HG02938 (cell line): Measurements from ENCODE around the gene RIPK1.

ENCODE experiments used
- ATAC-seq: cut with Tn5 transposase; IDR thresholded peaks from one replicate; pipeline ENCODE4 v1.9.1; 2021; ENCODE audit warnings: mild to moderate bottlenecking, moderate library complexity; ENCODE audit not compliant: unreplicated experiment

The RIPK1 gene

GRCh38 chr6:3159805-3160781, 91.8 kb downstream of the RIPK1 start:
- no peak for ATAC-seq

GRCh38 chr6:3162067-3162497, 93.8 kb downstream of the RIPK1 start:
- no peak for ATAC-seq

- ATAC-seq = peak; percentile 43
Measured at GRCh38 chr6:3162565-3163247, 94.4 kb downstream of the RIPK1 start.

- no peak for ATAC-seq
Measured at GRCh38 chr6:3163248-3163594, 94.9 kb downstream of the RIPK1 start.

- no peak for ATAC-seq
Measured at GRCh38 chr6:3164388-3164787, 96.1 kb downstream of the RIPK1 start.
